WERI-Rb-1 (cell line): ENCODE data around the gene BEND3.

ENCODE experiments used
- DNase-seq: peaks from one replicate; pipeline ENCODE4 v3.0.0-alpha.2; 2020
- H3K27ac ChIP-seq: fragments of 250-450 bp; sonication (Bioruptor Pico); 2 replicates; pipeline ENCODE4 v1.5.1; 2020; ENCODE audit warnings: mild to moderate bottlenecking, moderate library complexity
- H3K27me3 ChIP-seq: fragments of 250-450 bp; sonication (Bioruptor Pico); 2 replicates; pipeline ENCODE4 v1.5.1; 2021; ENCODE audit warnings: mild to moderate bottlenecking, low read depth, moderate library complexity; ENCODE audit not compliant: insufficient read depth, severe bottlenecking
- H3K36me3 ChIP-seq: fragments of 250-450 bp; sonication (Bioruptor Pico); 2 replicates; pipeline ENCODE4 v1.5.1; 2020; ENCODE audit warnings: mild to moderate bottlenecking, moderate library complexity
- H3K4me3 ChIP-seq: 2 replicates; pipeline ENCODE4 v1.5.1; 2011; ENCODE audit warnings: low read depth, mild to moderate bottlenecking, control low read depth, low read length
- H3K9me3 ChIP-seq: fragments of 250-450 bp; sonication (Bioruptor Pico); 2 replicates; pipeline ENCODE4 v1.5.1; 2021; ENCODE audit warnings: mild to moderate bottlenecking, moderate library complexity; ENCODE audit not compliant: severe bottlenecking
- CTCF ChIP-seq: IDR thresholded peaks from 2 replicates; pipeline ENCODE4 v1.5.1; 2011; ENCODE audit warnings: low read depth, mild to moderate bottlenecking, control low read depth, inconsistent platforms, low read length

The BEND3 gene

GRCh38 chr6:107070686-107071085 is 44.6 kb downstream of the BEND3 start:
- Histone ChIP-seq H3K27ac (no peak overlapping the region), H3K9me3 (no peaks in the 10 kb centered on the region), H3K27me3 (no peaks in the 10 kb centered on the region), H3K36me3 (peaks cover 12% of the 10 kb centered on the region), H3K4me3 (no peak overlapping the region)
- no peak for DNase-seq
- no peak for TF ChIP-seq CTCF

- Histone ChIP-seq H3K27ac (no peak overlapping the region), H3K4me3 (no peak overlapping the region), H3K27me3 (no peaks in the 10 kb centered on the region), H3K36me3 (peaks cover 12% of the 10 kb centered on the region), H3K9me3 (no peaks in the 10 kb centered on the region)
- TF ChIP-seq CTCF = no peak
- no peak for DNase-seq
Observed at GRCh38 chr6:107069631-107070548, 45.4 kb downstream of the BEND3 start.

GRCh38 chr6:107068691-107069630 is 46.4 kb downstream of the BEND3 start:
- TF ChIP-seq CTCF = no peak
- Histone ChIP-seq H3K27ac (no peak overlapping the region), H3K4me3 (no peak overlapping the region), H3K9me3 (no peaks in the 10 kb centered on the region), H3K36me3 (peaks cover 11% of the 10 kb centered on the region), H3K27me3 (no peaks in the 10 kb centered on the region)
- DNase-seq = no peak

GRCh38 chr6:107066697-107067659 is 48.3 kb downstream of the BEND3 start:
- TF ChIP-seq CTCF = no peak
- peaks cover 10% of the 10 kb centered on the region for H3K36me3 ChIP-seq
- no peak for DNase-seq

GRCh38 chr6:107064579-107065065 is 50.7 kb downstream of the BEND3 start:
- no peak for DNase-seq
- Histone ChIP-seq H3K27me3 (no peaks in the 10 kb centered on the region), H3K36me3 (peaks cover 6% of the 10 kb centered on the region), H3K9me3 (no peaks in the 10 kb centered on the region), H3K27ac (no peak overlapping the region), H3K4me3 (no peak overlapping the region)
- no peak for TF ChIP-seq CTCF

More at GRCh38 chr6:107066697-107067659, 48.3 kb downstream of the BEND3 start:
- no peak overlapping the region for H3K27ac ChIP-seq
- H3K27me3 ChIP-seq = no peaks in the 10 kb centered on the region
- H3K4me3 ChIP-seq = no peak overlapping the region
- no peaks in the 10 kb centered on the region for H3K9me3 ChIP-seq
